Smooth muscle cell (in vitro differentiated cells): Measurements from ENCODE around the gene CCT4. TPM values are rescaled to one million over a fixed set of nuclear protein-coding genes. Genes with fewer than 3 reads are reported as not detected.
A peak's percentile ranks its signal among the peaks of the same experiment; 100 is the strongest.

Source experiments
- DNase-seq: peaks from one replicate; lab custom pipeline; 2025; ENCODE audit not compliant: unreplicated experiment; lab: John Stamatoyannopoulos, UW
- H2AFZ ChIP-seq: fragments of 200-600 bp; sonication (generic); 2 replicates; pipeline ENCODE4 v1.6.0; 2016; ENCODE audit warnings: antibody characterized with exemption, low read depth, mild to moderate bottlenecking
- H3F3A ChIP-seq: fragments of 200-600 bp; sonication (generic); 2 replicates; pipeline ENCODE4 v1.6.0; 2017; ENCODE audit warnings: antibody characterized with exemption, low read depth
- H3K27ac ChIP-seq: fragments of 200-600 bp; sonication (generic); 2 replicates; pipeline ENCODE4 v1.5.1; 2016; ENCODE audit warnings: low read depth, mild to moderate bottlenecking
- H3K27me3 ChIP-seq: fragments of 200-600 bp; sonication (generic); 2 replicates; pipeline ENCODE4 v1.6.1; 2016; ENCODE audit warnings: low read depth, mild to moderate bottlenecking
- H3K36me3 ChIP-seq: fragments of 200-600 bp; sonication (generic); 2 replicates; pipeline ENCODE4 v1.5.1; 2016; ENCODE audit warnings: low read depth
- H3K4me1 ChIP-seq: fragments of 200-600 bp; sonication (generic); 2 replicates; pipeline ENCODE4 v1.5.1; 2016; ENCODE audit warnings: low read depth
- H3K4me2 ChIP-seq: fragments of 200-600 bp; sonication (generic); 2 replicates; pipeline ENCODE4 v1.6.0; 2016; ENCODE audit warnings: mild to moderate bottlenecking
- H3K4me3 ChIP-seq: fragments of 200-600 bp; sonication (generic); 2 replicates; pipeline ENCODE4 v1.5.1; 2016; ENCODE audit warnings: mild to moderate bottlenecking
- H3K79me2 ChIP-seq: fragments of 200-600 bp; sonication (generic); 2 replicates; pipeline ENCODE4 v1.6.0; 2016; ENCODE audit warnings: low read depth, mild to moderate bottlenecking
- H3K9ac ChIP-seq: fragments of 200-600 bp; sonication (generic); 2 replicates; pipeline ENCODE4 v1.6.0; 2016; ENCODE audit warnings: low read depth
- H3K9me3 ChIP-seq: fragments of 200-600 bp; sonication (generic); replicated peaks from 2 replicates; pipeline ENCODE4 v1.5.1; 2016; ENCODE audit warnings: low read depth
- H4K20me1 ChIP-seq: fragments of 200-600 bp; sonication (generic); 2 replicates; pipeline ENCODE4 v1.6.0; 2016; ENCODE audit warnings: low read depth
- WGBS: methylation state at CpG from one replicate; pipeline ENCODE4 v1.1.7; 2016; ENCODE audit warnings: low lambda C conversion rate; 5-methylcytosine and 5-hydroxymethylcytosine counted together
- polyA plus RNA-seq: library from polyadenylated mRNA; unstranded; fragments of >200 nt; fragmentation: Nextera tagmentation; extraction: Ambion mirVana; gene quantifications from 2 replicates; pipeline ENCODE4 v1.2.1, GENCODE V29; 2016
- total RNA-seq: library from RNA; depleted of rRNA; stranded (reverse); fragments of >200 nt; gene quantifications from 2 replicates; pipeline ENCODE4 v1.2.3, GENCODE V29; 2014
- TF ChIP-seq, protein P1 (sequence below): fragments of 200-600 bp; sonication (generic); IDR thresholded peaks from 2 replicates; pipeline ENCODE4 v1.5.1; 2017; ENCODE audit warnings: borderline replicate concordance, mild to moderate bottlenecking, antibody characterized with exemption; ENCODE audit not compliant: insufficient read depth, poor library complexity, severe bottlenecking

CCT4 gene
- total and polyA plus RNA-seq, 2 experiments from 2014 or later: 117 to 164 TPM

DNA sequence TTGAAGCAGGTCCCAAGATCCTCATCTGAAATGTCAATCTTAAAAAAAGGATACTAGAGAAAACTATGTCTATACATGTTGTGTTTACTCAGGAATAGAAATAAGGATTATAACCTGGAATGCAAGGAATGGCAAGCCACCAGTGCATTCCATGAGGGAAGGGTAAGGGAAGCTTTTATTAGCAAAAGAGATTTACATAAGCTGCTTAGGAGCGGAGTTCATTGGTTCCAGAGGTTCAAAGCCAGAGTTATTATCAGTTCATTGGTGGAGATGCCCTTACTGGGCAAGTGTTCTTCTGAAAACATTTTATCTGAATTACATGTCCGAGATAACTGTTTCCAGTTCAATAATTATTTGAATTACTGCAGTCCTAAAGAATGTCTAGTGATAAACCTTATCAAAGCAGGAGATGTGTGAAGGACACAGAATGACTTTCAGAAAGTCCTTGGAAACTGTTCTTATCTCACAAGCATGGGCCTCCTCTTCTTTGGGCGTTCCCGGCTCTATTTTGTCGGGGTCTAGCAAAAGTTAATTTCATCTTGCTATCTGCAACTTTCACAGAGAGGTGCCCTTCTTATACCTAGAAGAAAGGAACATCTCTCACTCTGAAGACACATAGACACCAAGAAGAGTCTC lies 40.5 kb upstream of the CCT4 start:
- Histone ChIP-seq H3K4me2 (peak overlapping the region; percentile 17), H3K9me3 (no peaks in the 10 kb centered on the region), H3K27ac (peak overlapping the region; percentile 14), H2AFZ (no peak overlapping the region), H3K4me1 (no peaks in the 10 kb centered on the region), H3K9ac (no peak overlapping the region), H3K27me3 (no peaks in the 10 kb centered on the region), H4K20me1 (no peaks in the 10 kb centered on the region), H3F3A (no peaks in the 10 kb centered on the region), H3K4me3 (no peak overlapping the region), H3K79me2 (no peaks in the 10 kb centered on the region), H3K36me3 (no peaks in the 10 kb centered on the region)
- WGBS: 23% methylated on average over 5 of the region's 5 CpGs
- DNase-seq: no peak
- TF ChIP-seq, protein P1, sequence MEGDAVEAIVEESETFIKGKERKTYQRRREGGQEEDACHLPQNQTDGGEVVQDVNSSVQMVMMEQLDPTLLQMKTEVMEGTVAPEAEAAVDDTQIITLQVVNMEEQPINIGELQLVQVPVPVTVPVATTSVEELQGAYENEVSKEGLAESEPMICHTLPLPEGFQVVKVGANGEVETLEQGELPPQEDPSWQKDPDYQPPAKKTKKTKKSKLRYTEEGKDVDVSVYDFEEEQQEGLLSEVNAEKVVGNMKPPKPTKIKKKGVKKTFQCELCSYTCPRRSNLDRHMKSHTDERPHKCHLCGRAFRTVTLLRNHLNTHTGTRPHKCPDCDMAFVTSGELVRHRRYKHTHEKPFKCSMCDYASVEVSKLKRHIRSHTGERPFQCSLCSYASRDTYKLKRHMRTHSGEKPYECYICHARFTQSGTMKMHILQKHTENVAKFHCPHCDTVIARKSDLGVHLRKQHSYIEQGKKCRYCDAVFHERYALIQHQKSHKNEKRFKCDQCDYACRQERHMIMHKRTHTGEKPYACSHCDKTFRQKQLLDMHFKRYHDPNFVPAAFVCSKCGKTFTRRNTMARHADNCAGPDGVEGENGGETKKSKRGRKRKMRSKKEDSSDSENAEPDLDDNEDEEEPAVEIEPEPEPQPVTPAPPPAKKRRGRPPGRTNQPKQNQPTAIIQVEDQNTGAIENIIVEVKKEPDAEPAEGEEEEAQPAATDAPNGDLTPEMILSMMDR: no peak

DNA sequence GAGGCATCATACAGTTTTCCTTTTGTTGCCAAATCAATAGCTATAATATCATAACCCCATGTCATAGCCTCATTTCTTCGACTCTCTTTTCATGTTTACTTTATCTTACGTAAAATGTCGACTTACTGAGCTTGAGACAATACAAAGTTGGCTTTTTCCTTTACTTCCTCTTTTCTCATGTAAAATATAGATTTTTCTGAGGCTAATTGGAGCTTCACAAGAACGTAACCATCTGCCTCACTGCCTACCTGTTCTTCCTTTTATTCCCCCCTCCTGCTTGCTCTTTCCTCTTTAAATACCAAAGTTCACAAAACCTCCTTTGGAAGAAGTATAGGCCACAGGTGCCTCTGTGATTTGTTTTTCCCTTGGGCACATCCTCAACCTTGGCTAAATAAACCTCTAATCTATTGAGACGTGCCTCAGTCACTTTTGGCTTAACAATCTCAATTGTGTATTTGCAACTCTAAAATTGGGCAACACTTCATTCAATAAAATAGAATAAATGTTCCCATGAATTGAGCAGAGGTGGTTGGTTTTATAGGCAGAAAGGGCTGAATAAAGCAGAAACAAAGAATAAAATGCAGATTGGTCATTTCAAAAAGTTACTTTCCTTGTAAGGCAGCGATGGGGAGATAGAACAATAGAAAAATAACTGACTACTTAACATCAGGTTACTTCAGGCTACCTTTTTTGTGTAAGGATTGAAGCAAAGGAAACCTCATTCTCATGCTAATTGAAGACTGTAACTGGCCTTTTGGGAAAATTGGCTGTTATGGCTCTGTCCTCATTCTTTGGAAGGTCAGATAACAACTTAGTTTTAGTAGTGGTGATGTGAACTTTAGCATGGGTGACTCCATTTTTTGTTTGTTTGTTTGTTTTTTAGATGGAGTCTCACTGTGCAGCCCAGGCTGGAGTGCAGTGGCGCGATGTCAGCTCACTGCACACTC lies 38.3 kb upstream of the CCT4 start:
- WGBS: 92% methylated on average over 8 of the region's 8 CpGs
- TF ChIP-seq, protein P1: no peak
- no peak overlapping the region for H3K9ac ChIP-seq

DNA sequence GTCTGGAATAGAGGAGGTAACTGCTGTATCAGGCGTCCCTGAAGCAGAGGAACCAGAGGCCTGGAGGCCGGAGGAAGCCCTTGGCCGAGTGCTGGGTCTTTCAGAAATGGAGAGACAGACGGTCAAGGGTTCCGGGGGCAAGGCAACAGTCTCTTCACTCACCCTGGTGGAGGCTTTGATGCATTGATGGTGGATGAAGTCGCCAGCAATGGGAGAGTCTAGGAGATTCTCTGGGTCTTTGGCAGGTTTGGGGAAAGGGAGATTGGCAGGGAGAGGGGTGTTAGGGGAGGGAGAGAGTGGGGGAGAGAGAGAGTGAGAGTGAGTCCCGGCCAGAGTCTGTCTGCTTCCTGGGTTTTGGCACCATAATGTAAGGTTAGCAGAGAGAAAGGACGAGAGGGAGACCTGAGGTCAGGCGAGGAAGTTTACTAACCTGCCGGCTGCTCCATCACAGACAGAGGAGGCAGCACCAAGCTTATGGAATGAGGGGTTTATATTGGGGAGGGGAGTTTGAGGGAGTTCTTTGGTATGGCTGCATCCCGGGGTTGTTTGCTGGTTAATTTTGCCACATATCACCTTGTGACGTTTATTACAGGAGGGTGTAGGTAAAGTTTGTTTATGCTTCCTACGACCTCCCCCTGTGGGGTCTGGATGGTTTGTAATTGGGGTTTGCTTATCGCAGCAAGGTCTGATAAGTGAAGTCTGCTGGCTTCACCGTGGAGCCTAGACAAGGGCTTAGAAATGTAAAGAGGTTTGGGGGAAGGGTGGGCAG lies 36.6 kb upstream of the CCT4 start:
- Histone ChIP-seq H3K27me3 (no peaks in the 10 kb centered on the region), H4K20me1 (no peaks in the 10 kb centered on the region), H3F3A (no peaks in the 10 kb centered on the region), H3K4me3 (no peak overlapping the region), H3K27ac (no peak overlapping the region), H3K9me3 (no peaks in the 10 kb centered on the region), H3K79me2 (peaks cover 5% of the 10 kb centered on the region), H3K36me3 (no peaks in the 10 kb centered on the region), H3K4me2 (no peak overlapping the region), H2AFZ (no peak overlapping the region), H3K9ac (no peak overlapping the region), H3K4me1 (no peaks in the 10 kb centered on the region)
- TF ChIP-seq, protein P1: no peak
- WGBS: 85% methylated on average over 15 of the region's 15 CpGs
- no peak for DNase-seq

More for the DNA sequence above, 38.3 kb upstream of the CCT4 start:
- Histone ChIP-seq H3K36me3 (no peaks in the 10 kb centered on the region), H3F3A (no peaks in the 10 kb centered on the region), H2AFZ (no peak overlapping the region), H3K4me2 (no peak overlapping the region), H4K20me1 (no peaks in the 10 kb centered on the region), H3K9me3 (no peaks in the 10 kb centered on the region), H3K79me2 (no peaks in the 10 kb centered on the region), H3K4me1 (no peaks in the 10 kb centered on the region), H3K27me3 (no peaks in the 10 kb centered on the region), H3K27ac (no peak overlapping the region), H3K4me3 (no peak overlapping the region)
- DNase-seq: no peak
